ENCODE data around the gene APMAP. TPM values are rescaled to one million over a fixed set of nuclear protein-coding genes. Genes with fewer than 3 reads are reported as not detected.
"Not testable (repeated sequence)": the region's sequence is repeated elsewhere in the genome, so short reads cannot be mapped to it uniquely, and the experiment has no call there.

The APMAP gene
- total RNA-seq, 1 donor from 2014 or later = 68.7 TPM

GRCh38 chr20:25008388-25009217 lies 16.1 kb upstream of the APMAP start:
- DNase-seq (ENCODE audit: low read depth in 2 of 2) = no peak

DNA sequence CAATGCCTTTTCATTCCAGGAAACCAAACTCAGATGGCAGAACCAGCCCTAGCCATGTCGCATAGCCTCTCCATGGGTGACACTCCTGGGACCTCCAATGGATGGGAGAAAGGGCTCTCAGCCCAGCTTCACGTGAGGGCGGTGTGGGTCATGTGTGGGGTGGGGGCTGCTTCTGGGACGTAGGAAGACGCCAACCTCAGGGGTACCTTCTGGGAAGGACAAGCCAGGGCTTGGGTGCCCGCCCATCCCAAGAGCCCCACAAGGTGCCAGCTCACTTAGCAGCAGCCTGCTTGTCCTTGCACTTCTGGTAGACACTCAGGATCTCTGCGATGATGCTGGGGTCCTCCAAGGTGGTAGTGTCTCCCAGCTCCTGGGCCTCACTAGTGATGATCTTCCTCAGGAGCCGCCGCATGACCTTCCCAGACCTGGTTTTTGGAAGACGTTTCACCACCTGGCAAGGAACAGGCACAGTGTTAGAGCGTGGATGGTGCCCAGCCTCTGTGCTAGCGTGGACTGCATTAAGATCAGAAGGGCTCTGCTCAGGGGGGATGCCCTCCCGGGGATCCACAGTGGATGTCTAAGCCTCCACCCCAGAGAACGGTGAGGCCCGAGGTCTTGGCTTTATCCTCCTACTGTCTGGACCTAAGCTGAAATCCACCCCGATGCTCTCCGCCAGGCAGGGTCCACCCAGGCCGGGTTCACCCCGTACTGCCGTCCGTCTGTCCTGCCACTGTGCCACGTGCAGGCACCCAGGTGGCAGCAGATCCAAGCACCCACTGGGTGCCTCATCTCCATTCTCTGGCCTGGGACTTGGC lies 15.1 kb upstream of the APMAP start:
- DNase-seq (ENCODE audit: low read depth in 2 of 2) = no peak

- DNase-seq (ENCODE audit: low read depth in 2 of 2) = no peak
Observed at GRCh38 chr20:25006431-25007167, 14.0 kb upstream of the APMAP start.

GRCh38 chr20:25005661-25006060 lies 13.1 kb upstream of the APMAP start:
- DNase-seq (ENCODE audit: low read depth in 2 of 2) = no peak

- no peak for DNase-seq (ENCODE audit: low read depth in 2 of 2)
Observed at GRCh38 chr20:25005220-25005619, 12.7 kb upstream of the APMAP start.

- DNase-seq (ENCODE audit: low read depth in 2 of 2) = no peak
Observed at GRCh38 chr20:25003002-25003401, 10.5 kb upstream of the APMAP start.

GRCh38 chr20:25001323-25001722 lies 8.8 kb upstream of the APMAP start:
- DNase-seq (ENCODE audit: low read depth in 2 of 2) = not testable (repeated sequence)

- DNase-seq (ENCODE audit: low read depth in 2 of 2) = peak; percentile 74 to 95
Observed at GRCh38 chr20:25000268-25000801, 7.8 kb upstream of the APMAP start.

GRCh38 chr20:24999568-24999967 lies 7.0 kb upstream of the APMAP start:
- no peak for DNase-seq (ENCODE audit: low read depth in 2 of 2)

DNA sequence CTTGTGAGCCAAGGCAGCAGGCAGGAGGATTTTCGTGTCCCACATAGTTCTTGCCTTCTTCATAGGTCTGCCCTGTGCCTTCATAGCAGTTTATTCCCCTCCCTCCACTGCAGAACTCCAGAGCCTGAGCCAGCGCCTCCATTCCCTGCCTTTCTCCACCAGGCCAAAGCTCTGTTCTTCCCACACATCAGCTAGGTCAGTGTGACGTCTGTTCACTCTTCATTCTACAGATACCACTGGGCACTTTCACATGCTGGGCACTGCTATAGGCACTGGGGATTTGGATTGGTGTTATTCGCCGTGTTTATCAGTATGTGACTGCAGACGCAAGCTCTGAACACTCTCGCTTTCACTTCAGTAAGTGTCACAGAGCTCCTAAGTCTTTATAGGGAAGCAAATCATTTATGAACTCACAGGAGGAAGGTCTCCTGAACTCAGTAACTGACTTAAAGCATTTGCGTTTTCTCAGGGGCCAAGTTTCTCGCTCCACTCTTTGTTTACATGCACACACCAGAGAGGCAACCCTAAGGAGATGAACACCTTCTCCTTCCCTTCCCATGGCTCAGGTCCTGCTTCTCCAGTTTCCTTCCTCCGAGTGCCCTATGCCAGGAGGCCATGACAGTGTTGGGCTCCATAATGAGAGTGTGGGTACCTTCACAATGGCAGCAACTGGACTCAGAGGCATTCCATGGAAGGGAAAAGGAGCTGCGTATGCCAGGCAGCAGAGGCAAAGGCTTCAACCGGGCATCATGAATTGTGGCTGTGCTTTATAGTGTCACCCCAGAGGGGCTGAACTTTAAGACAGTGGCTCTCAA lies 6.3 kb upstream of the APMAP start:
- no peak for DNase-seq (ENCODE audit: low read depth in 2 of 2)

DNA sequence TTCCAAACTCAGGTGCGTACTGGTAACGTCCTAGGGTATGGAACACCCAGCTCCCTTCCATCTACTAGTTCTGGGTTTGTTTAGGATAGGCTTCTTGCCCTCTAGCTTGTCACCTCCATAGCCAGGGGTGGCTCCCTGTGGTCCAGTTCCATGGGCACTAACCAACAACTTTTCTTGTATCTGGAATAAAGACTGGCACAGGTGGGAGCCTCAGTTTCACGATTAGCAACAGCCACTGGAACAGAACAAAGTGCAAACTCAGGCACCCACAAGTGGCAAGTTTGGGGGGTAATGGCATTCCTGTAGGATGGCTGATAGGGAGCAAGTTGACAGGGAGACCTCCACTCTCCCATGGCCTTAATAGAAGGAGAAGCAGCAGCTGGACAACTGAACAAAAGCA lies 5.6 kb upstream of the APMAP start:
- no peak for DNase-seq (ENCODE audit: low read depth in 2 of 2)

DNA sequence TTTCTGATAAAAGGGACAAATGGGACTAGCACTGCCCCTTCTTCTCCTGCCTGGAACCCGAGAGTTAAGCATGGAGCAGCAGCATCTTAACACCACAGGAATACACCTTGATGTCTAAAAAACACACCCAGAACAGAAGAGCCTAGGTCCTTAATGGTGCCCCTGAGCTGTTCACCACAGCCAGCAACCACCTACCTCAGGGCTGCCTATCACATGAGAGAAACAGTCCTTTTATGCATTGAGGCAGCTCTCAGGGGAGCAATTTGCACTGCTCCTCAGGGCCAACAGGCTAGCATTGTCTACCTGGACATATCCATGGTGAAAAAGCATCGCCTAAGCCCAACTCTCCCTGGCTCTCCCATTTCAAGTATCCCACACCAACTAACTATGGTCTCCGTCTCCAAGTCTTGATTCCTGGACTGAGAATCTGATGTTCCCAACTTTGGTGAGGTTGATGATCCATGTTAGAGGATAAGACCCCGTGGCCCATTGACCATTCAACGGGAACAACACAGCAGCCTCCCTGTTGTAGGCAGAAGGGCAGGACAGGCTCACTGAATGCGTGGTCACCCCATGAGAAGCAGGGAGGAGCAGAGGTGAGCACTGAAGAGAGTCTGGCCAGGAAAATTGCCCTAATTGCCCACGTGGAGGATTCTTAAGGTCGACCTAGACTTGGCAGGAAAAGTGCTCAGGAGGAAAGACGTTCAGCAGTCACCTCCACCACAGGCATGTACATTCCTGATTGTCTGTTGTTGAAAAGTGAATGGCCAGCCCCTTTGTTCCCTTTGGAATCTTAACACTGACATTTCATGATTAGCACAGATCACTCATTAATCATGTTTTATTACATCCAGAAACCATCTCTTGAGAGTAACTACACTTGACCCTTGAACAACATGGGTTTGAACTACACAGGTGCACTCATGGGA lies 4.2 kb upstream of the APMAP start:
- no peak for DNase-seq (ENCODE audit: low read depth in 2 of 2)

- no peak for DNase-seq (ENCODE audit: low read depth in 2 of 2)
Observed at GRCh38 chr20:24995741-24996448, 3.3 kb upstream of the APMAP start.

DNA sequence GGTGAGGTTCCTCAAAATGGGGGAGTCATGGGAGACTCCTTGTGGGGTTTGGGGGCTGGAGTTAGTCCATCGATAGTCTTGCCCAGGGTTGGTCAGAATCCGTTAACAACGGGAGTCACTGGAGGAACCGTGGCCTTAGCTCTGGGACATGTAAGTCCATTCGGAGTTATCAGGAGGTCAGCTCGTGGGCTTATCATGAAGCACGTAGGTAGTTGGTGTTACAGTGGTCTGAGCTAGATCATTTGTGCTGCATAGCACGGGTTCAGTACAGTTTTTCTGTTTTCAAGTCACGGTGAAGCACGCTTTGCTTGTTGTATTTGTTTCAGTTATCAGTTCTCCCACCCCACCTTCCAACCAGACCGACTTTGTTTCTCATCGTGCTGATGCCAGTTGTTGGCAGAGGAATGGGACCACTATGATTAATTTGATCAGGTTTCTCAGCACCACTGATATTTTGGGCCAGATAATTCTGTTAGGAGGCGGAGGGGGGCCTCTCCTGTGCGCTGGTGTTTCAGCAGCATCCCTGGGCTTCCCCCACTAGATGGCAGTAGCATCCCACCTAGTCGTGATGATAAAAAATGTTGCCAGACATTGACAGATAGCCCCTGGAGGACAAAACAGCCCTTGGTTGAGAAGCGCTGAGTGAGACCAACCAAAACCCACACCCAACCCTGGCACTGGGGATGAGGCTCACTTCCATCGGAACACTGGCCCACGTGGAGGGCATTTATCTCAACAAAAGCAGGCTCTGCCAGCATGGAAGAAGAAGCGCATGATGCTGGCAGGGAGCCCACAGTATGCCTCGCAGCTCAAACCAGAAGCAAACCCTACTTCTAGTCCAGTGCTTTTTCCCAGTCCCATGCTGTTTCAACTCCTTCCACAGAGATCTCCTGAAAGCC lies 2.2 kb upstream of the APMAP start:
- DNase-seq (ENCODE audit: low read depth in 2 of 2) = peak; percentile 64 to 73

DNA sequence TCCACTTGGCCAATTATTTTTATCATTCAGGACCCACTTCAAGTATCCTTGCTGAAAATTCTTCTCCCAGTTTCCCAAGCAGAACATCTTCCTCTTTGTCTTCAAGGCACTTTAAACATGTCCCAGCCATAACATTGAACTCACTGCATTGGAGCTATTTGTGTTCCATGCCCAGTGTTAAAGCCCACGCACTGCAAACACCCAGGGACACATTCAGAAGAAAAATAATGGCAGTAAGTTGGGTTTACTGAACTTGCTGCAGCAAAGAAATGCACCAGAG lies 1.6 kb upstream of the APMAP start:
- DNase-seq (ENCODE audit: low read depth in 2 of 2) = no peak

- peak; percentile 43 to 53 for DNase-seq (ENCODE audit: low read depth in 2 of 2)
Observed at GRCh38 chr20:24993337-24994185, 1.0 kb upstream of the APMAP start.

DNA sequence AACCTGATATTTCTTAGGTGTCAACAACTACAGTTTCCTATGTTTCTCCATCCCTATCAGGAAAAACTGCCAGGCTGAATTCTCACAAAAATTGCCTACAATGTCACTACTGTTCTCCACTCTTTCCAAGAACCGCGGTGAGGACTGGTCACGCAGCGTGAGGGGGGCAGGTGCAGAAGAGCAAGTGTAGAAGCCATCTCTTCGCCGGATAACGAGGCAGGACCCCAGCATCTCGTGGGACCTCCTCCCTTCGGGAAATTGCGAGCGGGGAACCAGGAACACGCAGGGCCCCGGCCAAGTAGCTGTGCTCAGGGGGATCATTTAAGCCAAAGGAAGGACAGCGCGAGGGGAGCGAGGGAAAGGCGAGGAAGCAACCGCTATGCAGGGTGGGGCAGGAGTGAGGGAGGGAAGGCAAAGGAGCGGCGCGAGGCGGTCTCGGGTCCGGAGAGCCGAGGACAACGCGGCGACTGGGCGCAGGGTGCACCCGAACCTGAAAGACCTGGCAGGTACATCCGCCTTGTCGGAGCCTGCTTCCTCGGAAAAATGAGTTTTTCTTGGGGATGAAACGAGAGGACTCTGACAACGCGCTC lies 559 bp downstream of the APMAP start:
- peak in 1 of 2 donors; percentile 9 for DNase-seq (ENCODE audit: low read depth in 2 of 2)

Measured in dermis microvascular lymphatic vessel endothelial cell (primary cell).